ENCODE results near the gene MAB21L1.

MAB21L1 gene

DNA sequence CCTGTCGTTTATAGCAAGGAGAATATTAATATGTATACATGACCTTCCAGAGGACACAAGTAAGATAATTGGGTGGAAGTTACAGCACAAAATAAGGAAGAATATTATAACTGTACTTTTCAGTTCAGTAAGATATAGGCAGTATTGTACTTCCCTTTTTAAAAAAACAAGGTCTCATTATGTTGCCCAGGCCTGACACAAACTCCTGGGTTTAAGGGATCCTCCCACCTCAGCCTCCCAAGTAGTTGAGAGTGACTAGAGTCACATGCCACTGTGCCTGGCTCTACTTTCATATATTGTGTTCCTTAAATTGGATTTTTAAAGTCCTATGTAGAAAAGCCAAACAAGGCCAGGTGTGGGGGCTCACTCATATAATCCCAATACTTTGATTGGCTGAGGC is 19.5 kb upstream of the MAB21L1 start:
- TF ChIP-seq, protein P1, sequence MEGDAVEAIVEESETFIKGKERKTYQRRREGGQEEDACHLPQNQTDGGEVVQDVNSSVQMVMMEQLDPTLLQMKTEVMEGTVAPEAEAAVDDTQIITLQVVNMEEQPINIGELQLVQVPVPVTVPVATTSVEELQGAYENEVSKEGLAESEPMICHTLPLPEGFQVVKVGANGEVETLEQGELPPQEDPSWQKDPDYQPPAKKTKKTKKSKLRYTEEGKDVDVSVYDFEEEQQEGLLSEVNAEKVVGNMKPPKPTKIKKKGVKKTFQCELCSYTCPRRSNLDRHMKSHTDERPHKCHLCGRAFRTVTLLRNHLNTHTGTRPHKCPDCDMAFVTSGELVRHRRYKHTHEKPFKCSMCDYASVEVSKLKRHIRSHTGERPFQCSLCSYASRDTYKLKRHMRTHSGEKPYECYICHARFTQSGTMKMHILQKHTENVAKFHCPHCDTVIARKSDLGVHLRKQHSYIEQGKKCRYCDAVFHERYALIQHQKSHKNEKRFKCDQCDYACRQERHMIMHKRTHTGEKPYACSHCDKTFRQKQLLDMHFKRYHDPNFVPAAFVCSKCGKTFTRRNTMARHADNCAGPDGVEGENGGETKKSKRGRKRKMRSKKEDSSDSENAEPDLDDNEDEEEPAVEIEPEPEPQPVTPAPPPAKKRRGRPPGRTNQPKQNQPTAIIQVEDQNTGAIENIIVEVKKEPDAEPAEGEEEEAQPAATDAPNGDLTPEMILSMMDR (IDR thresholded peaks at IDR 0.05; ENCODE audit: extremely low read depth, missing control alignments), result no peak
- no peak for DNase-seq (ENCODE audit: low spot score)

DNA sequence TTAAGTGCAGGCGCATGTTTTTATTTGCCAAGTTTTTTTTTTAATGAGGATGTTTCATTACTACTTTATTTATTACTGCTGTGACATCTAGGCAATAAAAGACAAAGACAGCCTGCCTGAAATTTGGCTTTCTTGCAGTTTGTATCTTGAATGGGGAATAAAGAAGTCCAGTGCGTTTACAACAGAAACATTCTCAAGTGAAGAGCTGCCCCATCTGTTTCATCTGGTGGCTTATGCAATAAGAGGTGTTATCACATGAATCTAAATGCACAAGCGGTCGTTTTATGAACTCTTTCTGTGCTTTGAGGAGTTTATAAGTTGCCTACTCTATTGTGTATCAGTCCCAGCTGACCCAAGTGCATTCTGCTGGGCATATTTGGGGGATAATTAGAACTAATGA is 12.6 kb upstream of the MAB21L1 start:
- DNase-seq (ENCODE audit: low spot score), result no peak
- TF ChIP-seq, protein P1 (IDR thresholded peaks at IDR 0.05; ENCODE audit: extremely low read depth, missing control alignments), result no peak

DNA sequence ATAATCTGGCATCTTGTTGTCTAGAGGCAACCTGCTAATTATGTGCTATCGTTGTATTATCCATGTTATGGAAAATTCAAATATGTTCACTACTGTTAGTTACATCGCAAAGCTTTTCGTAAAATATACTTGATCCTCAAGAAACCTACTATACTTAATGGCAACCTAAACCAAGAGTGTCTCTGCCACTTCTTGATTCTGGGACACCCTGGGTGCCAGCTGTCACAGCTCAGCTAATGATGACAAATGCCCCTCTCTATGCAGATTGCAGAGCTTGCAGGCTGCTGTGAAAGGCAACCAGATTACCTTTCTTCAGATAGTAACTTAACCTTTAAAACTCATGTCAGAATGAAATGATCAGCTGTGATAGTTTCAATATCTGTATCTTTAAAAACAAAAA is 8.9 kb upstream of the MAB21L1 start:
- TF ChIP-seq, protein P1 (IDR thresholded peaks at IDR 0.05; ENCODE audit: extremely low read depth, missing control alignments), result no peak
- no peak for DNase-seq (ENCODE audit: low spot score)

DNA sequence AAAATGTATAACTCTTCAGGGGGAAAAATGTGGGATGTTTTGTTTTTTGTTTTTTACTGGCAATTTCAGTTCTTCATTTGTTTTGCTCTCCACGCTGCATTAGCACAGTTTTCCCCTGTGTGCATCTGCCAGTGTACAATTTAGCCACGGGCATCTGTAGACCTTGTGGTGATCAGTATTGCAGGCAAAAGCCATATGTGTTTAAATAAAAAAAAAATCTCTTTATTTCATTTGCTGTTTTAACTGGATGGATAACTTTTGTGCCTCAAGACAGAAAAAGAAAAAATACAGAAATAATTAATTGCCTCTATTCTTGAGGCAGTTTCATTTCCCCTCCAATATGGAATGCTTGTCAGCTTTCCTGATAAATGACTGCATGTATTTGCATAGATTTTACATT is 7.9 kb upstream of the MAB21L1 start:
- TF ChIP-seq, protein P1 (IDR thresholded peaks at IDR 0.05; ENCODE audit: extremely low read depth, missing control alignments), result no peak
- DNase-seq (ENCODE audit: low spot score), result no peak

DNA sequence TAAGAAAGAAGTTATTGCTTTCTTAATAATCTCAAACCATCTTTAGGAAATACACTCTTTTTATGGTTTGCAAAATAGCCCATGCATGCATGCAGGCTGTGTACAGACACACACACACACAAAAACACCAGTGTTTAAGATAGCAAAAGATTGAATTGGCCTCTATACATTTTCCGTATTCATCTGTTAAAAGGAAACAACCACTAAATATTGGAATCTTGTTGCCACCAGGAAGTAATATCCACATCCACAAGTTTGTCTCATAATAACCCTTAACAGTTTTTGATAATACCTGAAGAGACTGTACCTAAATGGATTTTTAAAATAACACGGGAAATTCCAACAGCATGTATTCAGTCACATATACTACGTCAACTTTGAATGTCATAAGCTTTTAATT is 7.3 kb upstream of the MAB21L1 start:
- TF ChIP-seq, protein P1 (IDR thresholded peaks at IDR 0.05; ENCODE audit: extremely low read depth, missing control alignments), result no peak
- DNase-seq (ENCODE audit: low spot score), result no peak

DNA sequence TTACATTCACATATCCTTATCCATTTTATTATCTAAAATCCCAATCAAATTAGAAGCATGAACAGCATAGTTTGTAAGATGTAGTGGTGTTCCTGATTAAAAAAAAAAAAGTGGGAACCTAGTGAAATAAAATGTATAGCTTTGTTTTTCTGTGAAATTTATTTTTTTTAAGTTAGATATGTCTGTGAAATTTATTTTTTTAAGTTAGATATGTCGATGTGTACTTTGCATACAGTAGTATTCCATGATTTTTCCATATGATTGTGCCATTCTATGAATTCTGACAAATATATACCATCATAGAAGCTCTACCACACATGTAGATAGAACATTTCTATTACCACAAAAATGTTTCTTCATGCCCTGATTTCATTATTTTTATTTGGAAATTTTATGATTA is 6.0 kb upstream of the MAB21L1 start:
- no peak for DNase-seq (ENCODE audit: low spot score)
- TF ChIP-seq, protein P1 (IDR thresholded peaks at IDR 0.05; ENCODE audit: extremely low read depth, missing control alignments), result no peak

DNA sequence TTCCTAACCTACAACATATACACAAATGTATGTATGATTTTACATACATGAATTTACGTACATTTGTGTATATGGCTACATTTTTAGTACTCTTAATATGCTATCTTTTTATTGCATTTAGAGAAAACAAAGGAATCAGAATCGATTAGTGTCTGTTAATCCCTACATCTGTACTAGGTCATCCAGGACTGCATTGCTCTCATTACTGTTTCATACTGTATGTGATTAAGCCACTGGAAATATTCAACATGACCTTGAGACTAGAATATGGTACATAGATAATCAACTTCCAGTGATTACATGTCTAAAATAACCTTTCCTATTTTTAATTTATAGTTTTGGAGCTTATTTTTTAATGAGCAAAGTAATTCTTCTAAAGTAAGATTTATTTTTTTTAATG is 5.3 kb upstream of the MAB21L1 start:
- DNase-seq (ENCODE audit: low spot score), result no peak
- TF ChIP-seq, protein P1 (IDR thresholded peaks at IDR 0.05; ENCODE audit: extremely low read depth, missing control alignments), result no peak

Measured in GM20000 (cell line).